OCI-LY3 (cell line): ENCODE measurements around the gene EML2.
A peak's percentile ranks its signal among the peaks of the same experiment; 100 is the strongest.

ENCODE experiments used
- H2AFZ ChIP-seq: fragments of 200-600, 300-600 bp; shearing (Covaris generic); 2 replicates; pipeline ENCODE4 v1.6.0; 2014; ENCODE audit warnings: antibody characterized with exemption, low read depth, low read length
- H3K27ac ChIP-seq: fragments of 200-600, 300-600 bp; sonication (generic); 2 replicates; pipeline ENCODE4 v1.5.1; 2014; ENCODE audit warnings: mild to moderate bottlenecking, low read length, moderate library complexity, mixed read lengths
- H3K27me3 ChIP-seq: fragments of 200-600, 300-600 bp; sonication (generic); 2 replicates; pipeline ENCODE4 v1.6.1; 2014; ENCODE audit warnings: low read depth, low read length, mixed read lengths
- H3K36me3 ChIP-seq: fragments of 200-600, 300-600 bp; sonication (generic); replicated peaks from 2 replicates; pipeline ENCODE3; 2014; ENCODE audit warnings: low read depth, low read length, mixed read lengths
- H3K4me1 ChIP-seq: fragments of 300-600, 200-600 bp; sonication (generic); 2 replicates; pipeline ENCODE4 v1.6.1; 2014; ENCODE audit warnings: low read length, mixed read lengths
- H3K4me2 ChIP-seq: fragments of 200-600, 300-600 bp; sonication (generic); 2 replicates; pipeline ENCODE4 v1.6.1; 2014; ENCODE audit warnings: low read length, mixed read lengths
- H3K4me3 ChIP-seq: fragments of 300-600, 200-600 bp; sonication (generic); 2 replicates; pipeline ENCODE4 v1.5.1; 2014; ENCODE audit warnings: antibody characterized with exemption, mild to moderate bottlenecking, low read length, moderate library complexity
- H3K79me2 ChIP-seq: fragments of 300-600, 200-600 bp; shearing (Covaris generic); 2 replicates; pipeline ENCODE4 v1.6.1; 2014; ENCODE audit warnings: mild to moderate bottlenecking, low read length, mixed read lengths
- H3K9ac ChIP-seq: fragments of 300-600, 200-600 bp; shearing (Covaris generic); 2 replicates; pipeline ENCODE4 v1.6.0; 2014; ENCODE audit warnings: mild to moderate bottlenecking, low read length, moderate library complexity
- H3K9me3 ChIP-seq: fragments of 200-600, 300-600 bp; shearing (Covaris generic); 2 replicates; pipeline ENCODE4 v1.6.1; 2014; ENCODE audit warnings: low read length, mixed read lengths; ENCODE audit not compliant: insufficient read depth
- H4K20me1 ChIP-seq: fragments of 200-600, 300-600 bp; sonication (generic); 2 replicates; pipeline ENCODE4 v1.6.1; 2016; ENCODE audit warnings: low read length, mixed read lengths; ENCODE audit not compliant: insufficient read depth
- EZH2phosphoT487 ChIP-seq: fragments of 200-600 bp; shearing (Covaris generic); IDR thresholded peaks from 2 replicates; pipeline ENCODE4 v1.6.1; 2018; ENCODE audit warnings: antibody characterized with exemption, mixed run types, low read depth
- TF ChIP-seq, protein P1 (sequence below): fragments of 200-600, 300-600 bp; sonication (generic); IDR thresholded peaks from 2 replicates; pipeline ENCODE4 v1.5.1; 2014; ENCODE audit warnings: antibody characterized with exemption, low read length, low read depth

Gene EML2

DNA sequence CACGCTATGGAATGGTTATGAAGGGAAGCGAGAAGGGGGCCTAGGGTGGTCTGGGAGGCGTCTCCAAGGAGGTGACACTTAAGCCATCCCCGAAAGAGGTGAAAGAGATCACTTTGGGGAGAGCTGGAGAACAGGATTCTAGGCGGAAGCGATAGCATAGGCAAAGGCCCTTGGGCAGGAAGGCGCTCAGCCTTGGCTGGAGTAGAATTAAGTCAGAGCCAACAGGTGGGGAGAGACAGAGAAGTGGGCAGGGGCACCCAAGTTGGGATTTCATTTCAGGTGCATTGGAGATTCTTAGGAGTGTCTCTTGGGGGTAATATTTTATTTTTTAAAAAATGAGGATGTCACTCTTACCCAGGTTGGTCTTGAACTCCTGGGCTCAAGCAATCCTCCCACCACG lies 42.9 kb upstream of the EML2 start:
- H3K4me3 ChIP-seq: peak overlapping the region; percentile 75
- no peaks in the 10 kb centered on the region for H3K79me2 ChIP-seq
- no peak overlapping the region for H2AFZ ChIP-seq
- H3K36me3 ChIP-seq: peaks cover 19% of the 10 kb centered on the region
- peaks cover 5% of the 10 kb centered on the region for H3K4me1 ChIP-seq
- H3K9me3 ChIP-seq: no peaks in the 10 kb centered on the region
- H3K27ac ChIP-seq: no peak overlapping the region
- H4K20me1 ChIP-seq: no peaks in the 10 kb centered on the region
- no peak overlapping the region for H3K9ac ChIP-seq
- peak overlapping the region; percentile 79 for H3K4me2 ChIP-seq
- TF ChIP-seq, protein P1, sequence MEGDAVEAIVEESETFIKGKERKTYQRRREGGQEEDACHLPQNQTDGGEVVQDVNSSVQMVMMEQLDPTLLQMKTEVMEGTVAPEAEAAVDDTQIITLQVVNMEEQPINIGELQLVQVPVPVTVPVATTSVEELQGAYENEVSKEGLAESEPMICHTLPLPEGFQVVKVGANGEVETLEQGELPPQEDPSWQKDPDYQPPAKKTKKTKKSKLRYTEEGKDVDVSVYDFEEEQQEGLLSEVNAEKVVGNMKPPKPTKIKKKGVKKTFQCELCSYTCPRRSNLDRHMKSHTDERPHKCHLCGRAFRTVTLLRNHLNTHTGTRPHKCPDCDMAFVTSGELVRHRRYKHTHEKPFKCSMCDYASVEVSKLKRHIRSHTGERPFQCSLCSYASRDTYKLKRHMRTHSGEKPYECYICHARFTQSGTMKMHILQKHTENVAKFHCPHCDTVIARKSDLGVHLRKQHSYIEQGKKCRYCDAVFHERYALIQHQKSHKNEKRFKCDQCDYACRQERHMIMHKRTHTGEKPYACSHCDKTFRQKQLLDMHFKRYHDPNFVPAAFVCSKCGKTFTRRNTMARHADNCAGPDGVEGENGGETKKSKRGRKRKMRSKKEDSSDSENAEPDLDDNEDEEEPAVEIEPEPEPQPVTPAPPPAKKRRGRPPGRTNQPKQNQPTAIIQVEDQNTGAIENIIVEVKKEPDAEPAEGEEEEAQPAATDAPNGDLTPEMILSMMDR: no peak
- no peak for TF ChIP-seq EZH2phosphoT487
- no peaks in the 10 kb centered on the region for H3K27me3 ChIP-seq

DNA sequence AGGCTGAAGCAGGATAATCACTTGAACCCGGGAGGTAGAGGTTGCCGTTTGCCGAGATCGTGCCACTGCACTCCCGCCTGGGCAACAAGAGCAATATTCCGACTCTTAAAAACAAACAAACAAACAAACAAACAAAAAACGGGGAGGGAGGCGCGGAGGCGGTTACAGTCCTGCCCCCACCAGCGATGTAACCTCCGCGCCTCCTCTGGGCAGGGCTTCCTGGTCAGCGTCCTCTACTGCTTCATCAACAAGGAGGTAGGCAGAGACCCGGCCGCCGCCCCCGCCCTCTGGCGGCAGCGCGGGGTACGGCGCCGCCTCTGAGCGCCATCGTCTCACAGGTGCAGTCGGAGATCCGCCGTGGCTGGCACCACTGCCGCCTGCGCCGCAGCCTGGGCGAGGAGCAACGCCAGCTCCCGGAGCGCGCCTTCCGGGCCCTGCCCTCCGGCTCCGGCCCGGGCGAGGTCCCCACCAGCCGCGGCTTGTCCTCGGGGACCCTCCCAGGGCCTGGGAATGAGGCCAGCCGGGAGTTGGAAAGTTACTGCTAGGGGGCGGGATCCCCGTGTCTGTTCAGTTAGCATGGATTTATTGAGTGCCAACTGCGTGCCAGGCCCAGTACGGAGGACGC lies 42.3 kb upstream of the EML2 start:
- H3K4me1 ChIP-seq: peaks cover 5% of the 10 kb centered on the region
- no peaks in the 10 kb centered on the region for H4K20me1 ChIP-seq
- H3K4me2 ChIP-seq: peak overlapping the region; percentile 79
- H3K79me2 ChIP-seq: no peaks in the 10 kb centered on the region
- H3K27me3 ChIP-seq: no peaks in the 10 kb centered on the region
- peaks cover 16% of the 10 kb centered on the region for H3K36me3 ChIP-seq
- H3K27ac ChIP-seq: no peak overlapping the region
- TF ChIP-seq EZH2phosphoT487: no peak
- TF ChIP-seq, protein P1: peak; percentile 89
- H3K9me3 ChIP-seq: no peaks in the 10 kb centered on the region
- H3K4me3 ChIP-seq: peak overlapping the region; percentile 75
- H2AFZ ChIP-seq: peak overlapping the region; percentile 75
- H3K9ac ChIP-seq: peak overlapping the region; percentile 54

DNA sequence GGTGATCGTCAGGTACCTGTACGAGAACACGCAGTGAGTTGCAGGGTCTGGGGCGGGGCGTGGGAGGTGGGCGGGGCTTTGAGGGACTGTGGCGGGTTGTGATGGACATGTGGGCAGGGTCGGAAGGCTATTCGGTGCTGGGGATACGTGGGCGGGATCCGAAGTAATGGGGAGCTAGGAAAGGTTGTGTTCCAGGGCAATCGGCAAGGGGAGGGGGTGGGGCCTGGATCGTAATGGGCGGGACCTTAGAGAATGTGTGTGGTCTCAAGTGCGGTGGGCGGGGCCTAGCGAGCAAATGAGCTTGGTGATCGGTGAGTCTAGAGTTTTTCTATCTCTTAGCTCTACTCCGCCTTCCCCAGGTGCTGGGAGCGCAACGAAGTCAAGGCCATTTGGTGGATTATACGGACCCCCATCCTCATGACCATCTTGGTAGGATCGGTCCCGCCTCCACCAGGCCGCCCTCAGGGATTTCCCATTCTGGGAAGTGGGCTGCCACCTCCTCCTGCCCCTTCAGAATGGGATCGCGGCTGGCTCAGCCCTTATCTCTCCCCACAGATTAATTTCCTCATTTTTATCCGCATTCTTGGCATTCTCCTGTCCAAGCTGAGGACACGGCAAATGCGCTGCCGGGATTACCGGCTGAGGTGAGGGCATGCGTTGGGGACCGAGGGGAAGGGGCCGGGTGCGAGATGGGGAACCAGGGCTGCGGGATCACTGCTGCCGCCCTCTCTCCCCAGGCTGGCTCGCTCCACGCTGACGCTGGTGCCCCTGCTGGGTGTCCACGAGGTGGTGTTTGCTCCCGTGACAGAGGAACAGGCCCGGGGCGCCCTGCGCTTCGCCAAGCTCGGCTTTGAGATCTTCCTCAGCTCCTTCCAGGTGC lies 38.4 kb upstream of the EML2 start:
- H3K27ac ChIP-seq: no peak overlapping the region
- no peaks in the 10 kb centered on the region for H3K27me3 ChIP-seq
- H2AFZ ChIP-seq: no peak overlapping the region
- H3K36me3 ChIP-seq: no peaks in the 10 kb centered on the region
- TF ChIP-seq, protein P1: no peak
- no peak for TF ChIP-seq EZH2phosphoT487
- H3K9ac ChIP-seq: no peak overlapping the region
- H3K79me2 ChIP-seq: no peaks in the 10 kb centered on the region
- no peak overlapping the region for H3K4me2 ChIP-seq
- no peaks in the 10 kb centered on the region for H3K9me3 ChIP-seq
- H4K20me1 ChIP-seq: no peaks in the 10 kb centered on the region
- no peak overlapping the region for H3K4me3 ChIP-seq
- H3K4me1 ChIP-seq: peaks cover 5% of the 10 kb centered on the region

DNA sequence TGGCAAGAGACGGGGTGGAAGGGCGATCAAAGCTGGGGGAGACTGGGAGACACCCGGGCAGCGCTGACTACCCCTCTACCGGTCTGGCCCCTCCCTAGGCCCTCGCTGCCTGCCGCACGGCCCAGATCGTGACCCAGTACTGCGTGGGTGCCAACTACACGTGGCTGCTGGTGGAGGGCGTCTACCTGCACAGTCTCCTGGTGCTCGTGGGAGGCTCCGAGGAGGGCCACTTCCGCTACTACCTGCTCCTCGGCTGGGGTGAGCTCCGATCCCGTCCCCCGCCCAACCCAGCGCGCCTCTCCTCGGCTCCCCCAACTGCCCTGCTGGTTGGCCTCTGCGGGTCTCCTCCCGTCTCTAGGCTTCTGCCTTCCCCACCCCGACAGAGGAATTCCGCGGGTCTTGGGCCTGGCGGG lies 37.7 kb upstream of the EML2 start:
- TF ChIP-seq, protein P1: no peak
- no peak for TF ChIP-seq EZH2phosphoT487
- no peak overlapping the region for H3K4me2 ChIP-seq
- no peak overlapping the region for H3K27ac ChIP-seq
- H3K9ac ChIP-seq: no peak overlapping the region
- H3K4me1 ChIP-seq: peaks cover 2% of the 10 kb centered on the region
- no peaks in the 10 kb centered on the region for H3K36me3 ChIP-seq
- H3K27me3 ChIP-seq: no peaks in the 10 kb centered on the region
- no peaks in the 10 kb centered on the region for H3K9me3 ChIP-seq
- H2AFZ ChIP-seq: no peak overlapping the region
- no peak overlapping the region for H3K4me3 ChIP-seq
- no peaks in the 10 kb centered on the region for H4K20me1 ChIP-seq
- H3K79me2 ChIP-seq: no peaks in the 10 kb centered on the region
